ENCODE data around the gene ARF6. TPM values are rescaled to one million over a fixed set of nuclear protein-coding genes. Genes with fewer than 3 reads are reported as not detected.

ARF6 gene
- total RNA-seq (10 to 100 TPM; 27.5 to 56.2 TPM), polyA plus RNA-seq (10 to 100 TPM; 20.3 to 21.5 TPM)

DNA sequence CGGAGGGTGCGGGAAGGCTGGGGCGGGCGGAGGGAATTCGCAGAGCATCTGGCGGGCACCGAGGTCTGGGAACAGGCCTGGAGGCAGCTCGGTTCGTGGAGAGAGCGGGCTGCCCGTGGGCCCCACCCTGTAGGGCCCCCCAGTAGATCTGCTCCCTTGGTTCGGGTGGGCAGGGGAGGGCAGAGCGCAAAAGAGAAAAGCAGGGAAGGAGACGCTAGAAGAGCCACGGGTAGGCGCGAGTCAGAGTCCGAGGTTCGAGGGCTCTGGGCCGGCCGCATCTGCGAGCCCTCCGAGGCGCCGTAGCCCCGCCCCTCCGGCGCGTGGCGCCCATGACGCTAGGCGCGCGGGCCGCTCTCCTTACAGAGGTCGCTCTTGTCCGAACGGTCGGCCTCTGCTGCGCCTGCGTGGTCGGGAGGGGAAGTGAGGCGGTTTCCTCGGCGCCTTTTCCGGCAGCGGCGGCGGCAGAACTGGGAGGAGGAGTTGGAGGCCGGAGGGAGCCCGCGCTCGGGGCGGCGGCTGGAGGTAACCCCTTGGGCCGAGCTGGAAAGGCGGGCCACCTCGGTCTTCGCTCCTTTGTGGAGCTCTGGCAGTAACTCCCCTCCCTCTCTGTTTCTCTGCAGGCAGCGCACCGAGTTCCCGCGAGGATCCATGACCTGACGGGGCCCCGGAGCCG, at the start of gene ARF6:
Gene ARF6 (plus strand): TSS at position 447 of the 673 bp plus-strand sequence. CDS start 655 bp downstream, outside the sequence.
- Histone ChIP-seq H3K27me3 (ENCODE audit: control insufficient read depth in 4 of 4, insufficient read depth in 4 of 4, low read length in 3 of 4) (no peaks in the 10 kb centered on the region), H3K27ac (ENCODE audit: low read depth in 1 of 2, low read length in 2 of 2) (peak within 1 kb of the TSS; percentile 100), H3K9ac (ENCODE audit: low read depth in 1 of 2, low read length in 2 of 2) (peak within 1 kb of the TSS; percentile 93 to 100), H3K9me3 (ENCODE audit: control insufficient read depth in 4 of 4, low read length in 3 of 4) (no peaks in the 10 kb centered on the region), H3K4me3 (ENCODE audit: low read depth in 1 of 3, low read length in 3 of 3) (peak within 1 kb of the TSS; percentile 87 to 98 (median 95)), H3K36me3 (ENCODE audit: control insufficient read depth in 4 of 4, insufficient read depth in 3 of 4, low read depth in 1 of 4, low read length in 3 of 4) (peaks cover 0 to 4% (median 0%) of the 10 kb centered on the region in 4 donors), H3K4me1 (ENCODE audit: control insufficient read depth in 4 of 4, insufficient read depth in 4 of 4, low read length in 3 of 4) (peaks cover 0 to 32% (median 22%) of the 10 kb centered on the region in 4 donors)
- peak; percentile 97 for DNase-seq (ENCODE audit: low spot score)
- TF ChIP-seq FOXA2 (IDR thresholded peaks at IDR 0.05): no peak
- peak; percentile 24 for TF ChIP-seq FOXA1 (IDR thresholded peaks at IDR 0.05)
- peak; percentile 66 for TF ChIP-seq SP1 (IDR thresholded peaks at IDR 0.05)
- TF ChIP-seq MAX (IDR thresholded peaks at IDR 0.05): no peak
- peak; percentile 39 for TF ChIP-seq ATF3 (IDR thresholded peaks at IDR 0.05)
- TF ChIP-seq, protein P1, sequence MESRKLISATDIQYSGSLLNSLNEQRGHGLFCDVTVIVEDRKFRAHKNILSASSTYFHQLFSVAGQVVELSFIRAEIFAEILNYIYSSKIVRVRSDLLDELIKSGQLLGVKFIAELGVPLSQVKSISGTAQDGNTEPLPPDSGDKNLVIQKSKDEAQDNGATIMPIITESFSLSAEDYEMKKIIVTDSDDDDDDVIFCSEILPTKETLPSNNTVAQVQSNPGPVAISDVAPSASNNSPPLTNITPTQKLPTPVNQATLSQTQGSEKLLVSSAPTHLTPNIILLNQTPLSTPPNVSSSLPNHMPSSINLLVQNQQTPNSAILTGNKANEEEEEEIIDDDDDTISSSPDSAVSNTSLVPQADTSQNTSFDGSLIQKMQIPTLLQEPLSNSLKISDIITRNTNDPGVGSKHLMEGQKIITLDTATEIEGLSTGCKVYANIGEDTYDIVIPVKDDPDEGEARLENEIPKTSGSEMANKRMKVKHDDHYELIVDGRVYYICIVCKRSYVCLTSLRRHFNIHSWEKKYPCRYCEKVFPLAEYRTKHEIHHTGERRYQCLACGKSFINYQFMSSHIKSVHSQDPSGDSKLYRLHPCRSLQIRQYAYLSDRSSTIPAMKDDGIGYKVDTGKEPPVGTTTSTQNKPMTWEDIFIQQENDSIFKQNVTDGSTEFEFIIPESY (IDR thresholded peaks at IDR 0.05): no peak
- peak in 1 of 2 donors; percentile 72 for TF ChIP-seq EGR1 (IDR thresholded peaks at IDR 0.05; ENCODE audit: low read depth in 2 of 2)
- peak; percentile 40 for TF ChIP-seq NR2F2 (IDR thresholded peaks at IDR 0.05)
- TF ChIP-seq CTCF (IDR thresholded peaks at IDR 0.05; ENCODE audit: low read depth, low read length, missing input control): no peak
- TF ChIP-seq REST (IDR thresholded peaks at IDR 0.05): peak; percentile 90
- peak; percentile 93 for TF ChIP-seq YY1 (IDR thresholded peaks at IDR 0.05)
- peak in 1 of 2 donors; percentile 56 for TF ChIP-seq HNF4A (conservative IDR thresholded peaks at IDR 0.05)
- peak; percentile 46 for TF ChIP-seq HNF4G (IDR thresholded peaks at IDR 0.05)
- TF ChIP-seq GABPA (IDR thresholded peaks at IDR 0.05 in 1 of 2, conservative IDR thresholded peaks at IDR 0.05 in 1 of 2): peak; percentile 32 to 86
- peak; percentile 89 for TF ChIP-seq TAF1 (conservative IDR thresholded peaks at IDR 0.05)
- peak; percentile 55 to 60 for TF ChIP-seq RAD21 (IDR thresholded peaks at IDR 0.05)
- TF ChIP-seq RXRA (IDR thresholded peaks at IDR 0.05): peak in 1 of 2 donors; percentile 6
- peak in 1 of 2 donors; percentile 58 for TF ChIP-seq JUND (IDR thresholded peaks at IDR 0.05)
- WGBS: under 1% methylated on average over 66 of the region's 66 CpGs

All from liver (tissue), 9 donors.